CD4-positive, alpha-beta T cell treated with Interleukin-17A for 1 hour (primary cell): ENCODE results near the gene LPAR3.
A peak's percentile ranks its signal among the peaks of the same experiment; 100 is the strongest.

Experiments used
- DNase-seq: peaks from one replicate; pipeline ENCODE4 v3.0.0-alpha.2; 2020

The LPAR3 gene

DNA sequence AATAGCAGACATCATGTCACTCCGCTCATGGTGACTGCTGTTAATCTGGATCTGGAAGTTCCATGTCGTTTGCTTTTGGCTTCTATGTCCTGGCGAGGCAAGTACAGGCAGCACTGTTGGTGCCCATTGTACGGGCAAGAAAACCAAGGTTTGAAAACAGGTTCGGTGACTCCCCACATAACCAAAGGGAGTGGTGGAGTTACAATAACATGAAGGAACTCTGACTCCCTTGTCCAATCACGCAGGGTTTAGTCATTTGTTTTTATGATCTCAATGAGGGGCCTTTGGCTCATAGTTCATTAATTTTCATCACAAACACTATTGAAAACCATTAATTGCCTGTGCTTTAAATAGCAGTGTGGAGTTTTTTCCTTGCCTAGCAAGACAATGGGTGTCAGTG is 119.8 kb downstream of the LPAR3 start:
- DNase-seq = no peak

GRCh38 chr1:84772428-84772943 is 120.5 kb downstream of the LPAR3 start:
- peak; percentile 71 for DNase-seq

DNA sequence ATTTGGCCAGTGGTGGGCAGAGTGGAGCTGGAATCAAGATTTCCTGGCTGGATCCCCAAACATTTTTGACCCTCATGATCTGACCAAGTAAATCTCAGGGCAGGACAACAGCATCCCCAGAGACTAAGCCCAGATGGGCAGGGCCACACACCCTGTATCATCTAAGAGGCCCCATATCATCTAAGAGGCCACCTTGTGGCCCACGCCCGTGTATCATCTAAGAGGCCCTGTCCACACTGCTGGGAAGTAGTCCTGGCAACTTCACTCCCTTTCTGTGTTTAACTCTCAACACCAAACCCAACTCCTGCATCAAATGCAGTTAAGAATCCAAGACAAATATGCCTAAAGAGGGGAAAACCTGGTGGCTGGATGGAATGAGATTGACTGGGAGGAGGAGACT is 121.1 kb downstream of the LPAR3 start:
- DNase-seq = no peak

DNA sequence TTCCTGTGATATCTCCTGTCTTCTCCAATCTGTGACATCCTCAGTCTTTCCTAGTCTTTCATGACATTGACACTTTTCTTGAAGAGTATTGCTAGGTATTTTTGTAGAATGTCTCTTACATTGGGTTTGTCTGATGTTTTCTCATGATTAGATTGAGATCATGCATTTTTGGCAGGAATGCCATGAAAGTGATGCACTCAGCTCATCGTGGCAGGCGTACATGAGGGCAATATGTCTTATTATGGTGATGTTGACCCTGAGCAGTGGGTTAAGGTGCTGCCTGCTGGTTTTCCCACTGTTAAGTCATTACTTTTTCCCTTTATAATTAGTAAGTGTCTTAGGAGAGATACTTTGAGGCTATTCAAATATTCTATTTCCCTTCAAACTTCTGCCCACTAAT is 122.5 kb downstream of the LPAR3 start:
- no peak for DNase-seq

GRCh38 chr1:84769636-84770035 is 123.4 kb downstream of the LPAR3 start:
- no peak for DNase-seq

GRCh38 chr1:84768634-84769033 is 124.4 kb downstream of the LPAR3 start:
- DNase-seq = no peak

DNA sequence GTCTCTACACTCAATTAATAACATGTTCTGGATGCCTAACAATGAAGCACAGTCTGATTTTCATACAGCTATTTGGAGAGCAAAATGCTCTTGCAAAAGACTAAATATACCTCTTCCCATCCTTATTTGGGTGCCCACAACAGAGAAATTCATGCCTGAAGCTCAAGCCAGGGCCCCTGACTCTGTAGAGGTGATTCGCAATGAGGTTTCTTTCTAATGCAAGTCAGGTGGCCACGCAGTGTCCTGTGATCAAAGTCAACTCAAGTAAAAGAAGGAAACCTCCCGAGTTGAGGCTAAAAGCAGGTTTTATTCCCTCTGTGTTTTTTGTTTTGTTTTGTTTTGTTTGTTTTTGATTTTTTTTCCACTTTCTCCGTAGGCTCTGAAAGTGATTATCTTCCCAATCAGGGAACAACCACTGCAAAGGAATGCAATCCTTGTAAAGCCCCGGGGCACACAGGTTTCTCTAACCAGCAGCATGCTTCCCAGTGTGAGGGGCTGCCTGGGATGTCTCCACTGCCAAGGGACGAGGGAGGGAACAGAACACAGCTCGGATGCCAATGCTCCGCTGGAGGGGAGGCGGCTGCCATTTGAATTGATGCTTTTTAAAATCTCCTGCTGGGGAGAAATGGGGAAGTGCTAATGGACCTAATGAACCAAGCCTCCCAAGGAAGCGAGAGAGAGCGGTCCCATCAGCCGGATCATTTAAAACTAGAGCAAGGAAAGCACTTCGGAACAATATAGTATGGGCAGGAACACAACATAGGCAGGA is 128.9 kb downstream of the LPAR3 start:
- no peak for DNase-seq

GRCh38 chr1:84762664-84763063 is 130.3 kb downstream of the LPAR3 start:
- DNase-seq = no peak
